Aorta (tissue), 5 donors: ENCODE measurements around the gene TMEM242. TPM values are rescaled to one million over a fixed set of nuclear protein-coding genes. Genes with fewer than 3 reads are reported as not detected.

Experiments
- ATAC-seq: fragments of 200-7000 bp; cut with Tn5 transposase; one replicate; pipeline ENCODE4 v1.9.1; 2022; ENCODE audit warnings: moderate library complexity; ENCODE audit not compliant: low FRiP score
- DNase-seq, 2 donors: peaks; one replicate each; pipeline ENCODE4 v3.0.0-alpha.2; 2020
- H3K27ac ChIP-seq, 2 donors: one replicate each; pipeline ENCODE4 v1.5.1; 2013; ENCODE audit warnings: low read length in 2 of 2, mild to moderate bottlenecking in 2 of 2, moderate library complexity in 2 of 2, control low read depth in 1 of 2, inconsistent platforms in 1 of 2, low read depth in 1 of 2
- H3K27me3 ChIP-seq, 2 donors: one replicate each; pipeline ENCODE4 v1.6.1; 2013; ENCODE audit warnings: control low read depth in 1 of 2, low read length in 1 of 2, mild to moderate bottlenecking in 1 of 2, moderate library complexity in 1 of 2; ENCODE audit not compliant: insufficient read depth in 2 of 2, control insufficient read depth in 1 of 2
- H3K36me3 ChIP-seq, 2 donors: one replicate each; pipeline ENCODE4 v1.6.1; 2013; ENCODE audit warnings: control low read depth in 1 of 2, low read length in 1 of 2, mild to moderate bottlenecking in 1 of 2; ENCODE audit not compliant: insufficient read depth in 2 of 2, control insufficient read depth in 1 of 2
- H3K4me1 ChIP-seq, 2 donors: one replicate each; pipeline ENCODE4 v1.6.1; 2013; ENCODE audit warnings: low read length in 2 of 2, control low read depth in 1 of 2, mild to moderate bottlenecking in 1 of 2, moderate library complexity in 1 of 2; ENCODE audit not compliant: insufficient read depth in 2 of 2, control insufficient read depth in 1 of 2
- H3K4me3 ChIP-seq, 2 donors: one replicate each; pipeline ENCODE4 v1.5.1; 2013; ENCODE audit warnings: low read length in 2 of 2, control low read depth in 1 of 2, mild to moderate bottlenecking in 1 of 2
- H3K9me3 ChIP-seq: one replicate; pipeline ENCODE4 v1.6.1; 2013; ENCODE audit warnings: mild to moderate bottlenecking, low read length; ENCODE audit not compliant: control insufficient read depth
- WGBS, 2 donors: extraction: QIAGEN DNeasy Blood & Tissue Kit; methylation state at CpG; one replicate each; pipeline ENCODE4 v1.1.7; 2013; 5-methylcytosine and 5-hydroxymethylcytosine counted together
- intact Hi-C, 2 donors: fragments of 100-400 bp; cut with DNase I; formaldehyde crosslinking; loops; one replicate each; pipeline versions ENCODE4 v1.14.2 to v1.15.0; 2022
- polyA plus RNA-seq, 2 donors: library from polyadenylated mRNA; stranded (reverse); fragments of 200-250 nt; gene quantifications; one replicate each; pipeline ENCODE4 v1.2.3, GENCODE V29; 2013
- total RNA-seq, 2 donors: library from RNA; stranded (reverse); fragmentation: NEBNext Ultra II Directional; extraction: Animal tissue kit (Norgen Biotek cat#: 25700); gene quantifications; one replicate each; pipeline ENCODE4 v1.2.1, GENCODE V29; 2021
- donor health status: healthy with polysubstance abuse.
- donor health status: Bipolar disorder and iron deficiency.
- donor health status: DM: no; HTN: no; CAD: no.
- donor health status: DM: no; HTN: no; CAD: no.
- donor health status: DM: yes; HTN: yes; CAD: no.

The TMEM242 gene
- total and polyA plus RNA-seq, 4 donors = 12.0 to 17.5 (median 15.1) TPM

GRCh38 chr6:157302736-157303135, 20.6 kb downstream of the TMEM242 start:
- no peaks in the 10 kb centered on the region for H3K36me3 ChIP-seq
- H3K9me3 ChIP-seq = no peaks in the 10 kb centered on the region
- H3K4me3 ChIP-seq = no peak overlapping the region
- no peak for DNase-seq
- 60 to 61% methylated on average over 4 of the region's 4 CpGs for WGBS, 2 donors
- no peaks in the 10 kb centered on the region for H3K27me3 ChIP-seq
- no peak overlapping the region for H3K27ac ChIP-seq
- ATAC-seq = no peak
- no peaks in the 10 kb centered on the region for H3K4me1 ChIP-seq
- intact Hi-C loops = no loop called here

GRCh38 chr6:157300436-157300835, 22.9 kb downstream of the TMEM242 start:
- Histone ChIP-seq H3K9me3 (no peaks in the 10 kb centered on the region), H3K27me3 (no peaks in the 10 kb centered on the region), H3K36me3 (no peaks in the 10 kb centered on the region), H3K4me3 (no peak overlapping the region), H3K27ac (no peak overlapping the region), H3K4me1 (no peaks in the 10 kb centered on the region)
- 91 to 93% methylated on average over 12 of the region's 12 CpGs for WGBS, 2 donors
- peak in 1 of 2 donors; percentile 26 for DNase-seq
- intact Hi-C loops = no loop called here
- ATAC-seq = no peak

- no peaks in the 10 kb centered on the region for H3K4me1 ChIP-seq
- no peaks in the 10 kb centered on the region for H3K36me3 ChIP-seq
- intact Hi-C loops = no loop called here
- WGBS, 2 donors = 97% methylated on average over 20 of the region's 20 CpGs
- no peak overlapping the region for H3K27ac ChIP-seq
- H3K27me3 ChIP-seq = no peaks in the 10 kb centered on the region
- no peaks in the 10 kb centered on the region for H3K9me3 ChIP-seq
- no peak overlapping the region for H3K4me3 ChIP-seq
- no peak for DNase-seq
- no peak for ATAC-seq
Observed at GRCh38 chr6:157300006-157300405, 23.3 kb downstream of the TMEM242 start.

- intact Hi-C loops = no loop called here
- ATAC-seq = no peak
- H3K36me3 ChIP-seq = no peaks in the 10 kb centered on the region
- H3K27ac ChIP-seq = no peak overlapping the region
- H3K9me3 ChIP-seq = no peaks in the 10 kb centered on the region
- DNase-seq = no peak
- no peaks in the 10 kb centered on the region for H3K4me1 ChIP-seq
- WGBS, 2 donors = 75 to 79% methylated on average over 9 of the region's 9 CpGs
- H3K27me3 ChIP-seq = no peaks in the 10 kb centered on the region
- no peak overlapping the region for H3K4me3 ChIP-seq
Observed at GRCh38 chr6:157298216-157298724, 25.0 kb downstream of the TMEM242 start.

- H3K36me3 ChIP-seq = peaks cover 0 to 3% of the 10 kb centered on the region in 2 donors
- no peaks in the 10 kb centered on the region for H3K9me3 ChIP-seq
- WGBS, 2 donors = 96 to 97% methylated on average over 2 of the region's 2 CpGs
- H3K4me3 ChIP-seq = no peak overlapping the region
- ATAC-seq (no peak), DNase-seq (no peak)
- H3K27me3 ChIP-seq = no peaks in the 10 kb centered on the region
- intact Hi-C loops = no loop called here
- H3K27ac ChIP-seq = no peak overlapping the region
- no peaks in the 10 kb centered on the region for H3K4me1 ChIP-seq
Observed at GRCh38 chr6:157294654-157295053, 28.7 kb downstream of the TMEM242 start.

- no peaks in the 10 kb centered on the region for H3K4me1 ChIP-seq
- 93 to 97% methylated on average over 6 of the region's 6 CpGs for WGBS, 2 donors
- ATAC-seq (no peak), DNase-seq (no peak)
- intact Hi-C loops = no loop called here
- H3K36me3 ChIP-seq = peaks cover 0 to 3% of the 10 kb centered on the region in 2 donors
- H3K27me3 ChIP-seq = no peaks in the 10 kb centered on the region
- no peak overlapping the region for H3K27ac ChIP-seq
- H3K9me3 ChIP-seq = no peaks in the 10 kb centered on the region
- no peak overlapping the region for H3K4me3 ChIP-seq
Observed at GRCh38 chr6:157293780-157294179, 29.5 kb downstream of the TMEM242 start.

GRCh38 chr6:157292202-157292601, 31.1 kb downstream of the TMEM242 start:
- ATAC-seq = no peak
- no peaks in the 10 kb centered on the region for H3K27me3 ChIP-seq
- peaks cover 0 to 3% of the 10 kb centered on the region in 2 donors for H3K36me3 ChIP-seq
- intact Hi-C loops = no loop called here
- H3K4me1 ChIP-seq = no peaks in the 10 kb centered on the region
- WGBS, 2 donors = 92 to 96% methylated on average over 1 of the region's 1 CpG
- DNase-seq = no peak
- no peak overlapping the region for H3K4me3 ChIP-seq
- H3K27ac ChIP-seq = no peak overlapping the region
- H3K9me3 ChIP-seq = no peaks in the 10 kb centered on the region

- Histone ChIP-seq H3K4me3 (no peak overlapping the region), H3K9me3 (no peaks in the 10 kb centered on the region), H3K36me3 (peaks cover 0 to 3% of the 10 kb centered on the region in 2 donors), H3K27me3 (no peaks in the 10 kb centered on the region), H3K27ac (no peak overlapping the region), H3K4me1 (no peaks in the 10 kb centered on the region)
- no peak for ATAC-seq
- intact Hi-C loops = no loop called here
- DNase-seq = no peak
- WGBS, 2 donors = 88 to 94% methylated on average over 4 of the region's 4 CpGs
Observed at GRCh38 chr6:157291356-157291755, 32.0 kb downstream of the TMEM242 start.

- WGBS, 2 donors = 89% methylated on average over 4 of the region's 4 CpGs
- Histone ChIP-seq H3K9me3 (no peaks in the 10 kb centered on the region), H3K27me3 (no peaks in the 10 kb centered on the region), H3K27ac (no peak overlapping the region), H3K36me3 (peaks cover 0 to 3% of the 10 kb centered on the region in 2 donors), H3K4me3 (no peak overlapping the region), H3K4me1 (no peaks in the 10 kb centered on the region)
- DNase-seq (no peak), ATAC-seq (no peak)
- intact Hi-C loops = no loop called here
Observed at GRCh38 chr6:157290797-157291196, 32.5 kb downstream of the TMEM242 start.
